HEK293 (cell line): ENCODE results near the gene MARK3.
A peak's percentile ranks its signal among the peaks of the same experiment; 100 is the strongest.

Source experiments
- GLI2 ChIP-seq: fragments of 450-650 bp; formaldehyde crosslinking; IDR thresholded peaks from 2 replicates; pipeline ENCODE4; 2017; ENCODE audit warnings: missing biosample characterization, missing genetic modification characterization, low read depth, borderline replicate concordance
- HOXD13 ChIP-seq: sonication (generic); formaldehyde crosslinking; IDR thresholded peaks from 2 replicates; pipeline ENCODE4 v1.8.0; 2022; ENCODE audit warnings: missing genetic modification reagents, borderline replicate concordance
- KLF16 ChIP-seq: fragments of 450-650 bp; formaldehyde crosslinking; IDR thresholded peaks from 2 replicates; pipeline ENCODE4 v1.5.1; 2017; ENCODE audit warnings: missing biosample characterization, missing genetic modification characterization
- KLF9 ChIP-seq: fragments of 450-650 bp; formaldehyde crosslinking; IDR thresholded peaks from 2 replicates; pipeline ENCODE4 v1.5.1; 2016; ENCODE audit warnings: missing biosample characterization, missing genetic modification characterization, low read depth
- MYNN ChIP-seq: fragments of 450-650 bp; formaldehyde crosslinking; IDR thresholded peaks from 2 replicates; pipeline ENCODE4 v1.5.1; 2016; ENCODE audit warnings: missing biosample characterization, missing genetic modification characterization, borderline replicate concordance
- REPIN1 ChIP-seq: fragments of 450-650 bp; formaldehyde crosslinking; IDR thresholded peaks from 2 replicates; pipeline ENCODE4 v1.5.1; 2017; ENCODE audit warnings: missing biosample characterization, missing genetic modification characterization, low read depth
- SCRT2 ChIP-seq: fragments of 450-650 bp; formaldehyde crosslinking; IDR thresholded peaks from 2 replicates; pipeline ENCODE4 v1.5.1; 2016; ENCODE audit warnings: missing biosample characterization, missing genetic modification characterization
- SP3 ChIP-seq: fragments of 450-650 bp; formaldehyde crosslinking; IDR thresholded peaks from 2 replicates; pipeline ENCODE4 v1.5.1; 2016; ENCODE audit warnings: missing biosample characterization, missing genetic modification characterization
- WT1 ChIP-seq: fragments of 450-650 bp; formaldehyde crosslinking; IDR thresholded peaks from 2 replicates; pipeline ENCODE4 v1.5.1; 2016; ENCODE audit warnings: missing biosample characterization, missing genetic modification characterization
- YY2 ChIP-seq: fragments of 450-650 bp; formaldehyde crosslinking; IDR thresholded peaks from 2 replicates; pipeline ENCODE4 v1.5.1; 2016; ENCODE audit warnings: missing biosample characterization, missing genetic modification characterization
- ZFHX2 ChIP-seq: fragments of 450-650 bp; formaldehyde crosslinking; conservative IDR thresholded peaks from 2 replicates; pipeline ENCODE4 v1.5.1; 2016; ENCODE audit warnings: missing biosample characterization, missing genetic modification characterization
- ZIC2 ChIP-seq: fragments of 450-650 bp; formaldehyde crosslinking; IDR thresholded peaks from 2 replicates; pipeline ENCODE4 v1.5.1; 2016; ENCODE audit warnings: missing biosample characterization, missing genetic modification characterization
- ZNF10 ChIP-seq: fragments of 450-650 bp; formaldehyde crosslinking; IDR thresholded peaks from 2 replicates; pipeline ENCODE4 v1.5.1; 2017; ENCODE audit warnings: missing biosample characterization, missing genetic modification characterization
- ZNF19 ChIP-seq: fragments of 450-650 bp; formaldehyde crosslinking; IDR thresholded peaks from 2 replicates; pipeline ENCODE4; 2016; ENCODE audit warnings: missing biosample characterization, missing genetic modification characterization, low read depth
- ZNF24 ChIP-seq: fragments of 450-650 bp; formaldehyde crosslinking; IDR thresholded peaks from 2 replicates; pipeline ENCODE4 v1.5.1; 2016; ENCODE audit warnings: missing biosample characterization, missing genetic modification characterization
- ZNF341 ChIP-seq: fragments of 450-650 bp; formaldehyde crosslinking; IDR thresholded peaks from 2 replicates; pipeline ENCODE4; 2016; ENCODE audit warnings: low read depth, missing biosample characterization, missing genetic modification characterization
- ZNF404 ChIP-seq: fragments of 450-650 bp; formaldehyde crosslinking; IDR thresholded peaks from 2 replicates; pipeline ENCODE4 v1.5.1; 2017; ENCODE audit warnings: missing biosample characterization, missing genetic modification characterization
- ZNF423 ChIP-seq: fragments of 450-650 bp; formaldehyde crosslinking; IDR thresholded peaks from 2 replicates; pipeline ENCODE4 v1.5.1; 2016; ENCODE audit warnings: missing biosample characterization, missing genetic modification characterization
- ZNF426 ChIP-seq: fragments of 450-650 bp; formaldehyde crosslinking; IDR thresholded peaks from 2 replicates; pipeline ENCODE4 v1.5.1; 2017; ENCODE audit warnings: missing biosample characterization, missing genetic modification characterization, mild to moderate bottlenecking, inconsistent platforms, moderate library complexity
- ZNF549 ChIP-seq: fragments of 450-650 bp; IDR thresholded peaks from 2 replicates; pipeline ENCODE4 v1.5.1; 2018; ENCODE audit warnings: missing biosample characterization, missing genetic modification characterization, mild to moderate bottlenecking, inconsistent platforms, moderate library complexity
- ZNF555 ChIP-seq: fragments of 450-650 bp; formaldehyde crosslinking; conservative IDR thresholded peaks from 2 replicates; pipeline ENCODE4 v1.5.1; 2017; ENCODE audit warnings: missing biosample characterization, mild to moderate bottlenecking, missing genetic modification characterization, inconsistent platforms
- ZNF629 ChIP-seq: fragments of 450-650 bp; formaldehyde crosslinking; IDR thresholded peaks from 2 replicates; pipeline ENCODE4 v1.5.1; 2017; ENCODE audit warnings: missing biosample characterization, missing genetic modification characterization
- ZNF660 ChIP-seq: fragments of 450-650 bp; IDR thresholded peaks from 2 replicates; pipeline ENCODE4 v1.5.1; 2018; ENCODE audit warnings: missing biosample characterization, mild to moderate bottlenecking, missing genetic modification characterization
- ZNF670 ChIP-seq: fragments of 450-650 bp; formaldehyde crosslinking; IDR thresholded peaks from 2 replicates; pipeline ENCODE4 v1.5.1; 2016; ENCODE audit warnings: missing biosample characterization, missing genetic modification characterization, low read depth
- TF ChIP-seq, protein P1 (sequence below): fragments of 450-650 bp; IDR thresholded peaks from 2 replicates; pipeline ENCODE4 v1.5.1; 2018; ENCODE audit warnings: missing biosample characterization, mild to moderate bottlenecking, missing genetic modification characterization
- TF ChIP-seq, protein P2 (sequence below): fragments of 450-650 bp; formaldehyde crosslinking; IDR thresholded peaks from 2 replicates; pipeline ENCODE4 v1.5.1; 2016; ENCODE audit warnings: missing biosample characterization, missing genetic modification characterization
- TF ChIP-seq, protein P3 (sequence below): fragments of 450-650 bp; formaldehyde crosslinking; IDR thresholded peaks from 2 replicates; pipeline ENCODE4 v1.5.1; 2016; ENCODE audit warnings: missing biosample characterization, missing genetic modification characterization
- TF ChIP-seq, protein P4 (sequence below): fragments of 450-650 bp; formaldehyde crosslinking; IDR thresholded peaks from 2 replicates; pipeline ENCODE4 v1.5.1; 2017; ENCODE audit warnings: missing biosample characterization, missing genetic modification characterization

Gene MARK3

DNA sequence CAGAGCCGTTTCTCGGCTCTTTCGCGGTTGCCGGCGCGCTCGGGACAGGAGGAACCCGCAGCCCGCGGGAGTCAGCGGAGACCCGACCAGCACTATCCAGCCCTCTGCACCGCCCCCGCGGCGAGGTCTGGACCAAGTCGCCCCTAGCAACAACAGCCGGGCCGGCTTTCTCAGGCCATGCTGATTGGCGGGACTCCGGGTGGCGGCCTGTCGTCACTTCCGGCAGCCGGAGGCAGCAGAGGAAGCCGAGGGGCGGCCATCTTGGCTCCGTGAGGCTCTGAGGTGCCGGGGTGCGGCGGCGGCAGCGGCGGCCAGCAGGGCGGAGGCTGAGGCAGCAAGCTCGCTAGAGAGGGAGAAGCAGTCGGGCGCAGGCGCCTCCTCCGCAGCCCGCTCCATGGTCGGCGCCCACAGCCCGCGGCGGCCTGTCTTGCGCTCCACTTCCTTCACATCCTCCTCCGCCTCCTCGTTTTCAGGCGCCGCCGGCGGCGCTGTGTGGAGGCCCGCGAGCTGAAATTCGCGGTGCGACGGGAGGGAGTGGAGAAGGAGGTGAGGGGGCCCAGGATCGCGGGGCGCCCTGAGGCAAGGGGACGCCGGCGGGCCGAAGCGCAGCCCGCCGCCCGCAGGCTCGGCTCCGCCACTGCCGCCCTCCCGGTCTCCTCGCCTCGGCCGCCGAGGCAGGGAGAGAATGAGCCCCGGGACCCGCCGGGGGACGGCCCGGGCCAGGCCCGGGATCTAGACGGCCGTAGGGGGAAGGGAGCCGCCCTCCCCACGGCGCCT, at the start of gene MARK3 (continued):
- TF ChIP-seq ZNF670 (tag by site-specific recombination) (no peak), ZNF404 (no peak), KLF16 (tag by site-specific recombination) (peak; percentile 45), MYNN (tag by site-specific recombination) (no peak), KLF9 (peak; percentile 59; the same call in 1 of the 2 replicates), ZNF549 (tag by site-specific recombination) (no peak), YY2 (peak; percentile 89), ZNF24 (tag by site-specific recombination) (no peak), ZNF629 (tag by site-specific recombination) (peak; percentile 84), WT1 (tag by site-specific recombination) (peak; percentile 41), ZNF555 (tag by site-specific recombination) (no peak), ZNF660 (tag by site-specific recombination) (peak; percentile 10; the same call in 1 of the 2 replicates), ZNF423 (tag by site-specific recombination) (no peak), ZNF10 (0 out of 2 replicates have a peak, but pooled peaks have one; percentile 17), ZIC2 (tag by site-specific recombination) (peak; percentile 74), HOXD13 (CRISPR knock-in tag) (no peak), ZNF426 (tag by site-specific recombination) (no peak), SP3 (tag by site-specific recombination) (peak; percentile 43; the same call in 1 of the 2 replicates), SCRT2 (tag by site-specific recombination) (no peak), ZNF341 (tag by site-specific recombination) (peak; percentile 89), GLI2 (tag by site-specific recombination) (no peak), REPIN1 (tag by site-specific recombination) (no peak), ZNF19 (no peak), ZFHX2 (tag by site-specific recombination) (peak; percentile 85)
- TF ChIP-seq, protein P1, sequence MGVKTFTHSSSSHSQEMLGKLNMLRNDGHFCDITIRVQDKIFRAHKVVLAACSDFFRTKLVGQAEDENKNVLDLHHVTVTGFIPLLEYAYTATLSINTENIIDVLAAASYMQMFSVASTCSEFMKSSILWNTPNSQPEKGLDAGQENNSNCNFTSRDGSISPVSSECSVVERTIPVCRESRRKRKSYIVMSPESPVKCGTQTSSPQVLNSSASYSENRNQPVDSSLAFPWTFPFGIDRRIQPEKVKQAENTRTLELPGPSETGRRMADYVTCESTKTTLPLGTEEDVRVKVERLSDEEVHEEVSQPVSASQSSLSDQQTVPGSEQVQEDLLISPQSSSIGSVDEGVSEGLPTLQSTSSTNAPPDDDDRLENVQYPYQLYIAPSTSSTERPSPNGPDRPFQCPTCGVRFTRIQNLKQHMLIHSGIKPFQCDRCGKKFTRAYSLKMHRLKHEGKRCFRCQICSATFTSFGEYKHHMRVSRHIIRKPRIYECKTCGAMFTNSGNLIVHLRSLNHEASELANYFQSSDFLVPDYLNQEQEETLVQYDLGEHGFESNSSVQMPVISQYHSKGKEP (tag by site-specific recombination), result no peak
- TF ChIP-seq, protein P2, sequence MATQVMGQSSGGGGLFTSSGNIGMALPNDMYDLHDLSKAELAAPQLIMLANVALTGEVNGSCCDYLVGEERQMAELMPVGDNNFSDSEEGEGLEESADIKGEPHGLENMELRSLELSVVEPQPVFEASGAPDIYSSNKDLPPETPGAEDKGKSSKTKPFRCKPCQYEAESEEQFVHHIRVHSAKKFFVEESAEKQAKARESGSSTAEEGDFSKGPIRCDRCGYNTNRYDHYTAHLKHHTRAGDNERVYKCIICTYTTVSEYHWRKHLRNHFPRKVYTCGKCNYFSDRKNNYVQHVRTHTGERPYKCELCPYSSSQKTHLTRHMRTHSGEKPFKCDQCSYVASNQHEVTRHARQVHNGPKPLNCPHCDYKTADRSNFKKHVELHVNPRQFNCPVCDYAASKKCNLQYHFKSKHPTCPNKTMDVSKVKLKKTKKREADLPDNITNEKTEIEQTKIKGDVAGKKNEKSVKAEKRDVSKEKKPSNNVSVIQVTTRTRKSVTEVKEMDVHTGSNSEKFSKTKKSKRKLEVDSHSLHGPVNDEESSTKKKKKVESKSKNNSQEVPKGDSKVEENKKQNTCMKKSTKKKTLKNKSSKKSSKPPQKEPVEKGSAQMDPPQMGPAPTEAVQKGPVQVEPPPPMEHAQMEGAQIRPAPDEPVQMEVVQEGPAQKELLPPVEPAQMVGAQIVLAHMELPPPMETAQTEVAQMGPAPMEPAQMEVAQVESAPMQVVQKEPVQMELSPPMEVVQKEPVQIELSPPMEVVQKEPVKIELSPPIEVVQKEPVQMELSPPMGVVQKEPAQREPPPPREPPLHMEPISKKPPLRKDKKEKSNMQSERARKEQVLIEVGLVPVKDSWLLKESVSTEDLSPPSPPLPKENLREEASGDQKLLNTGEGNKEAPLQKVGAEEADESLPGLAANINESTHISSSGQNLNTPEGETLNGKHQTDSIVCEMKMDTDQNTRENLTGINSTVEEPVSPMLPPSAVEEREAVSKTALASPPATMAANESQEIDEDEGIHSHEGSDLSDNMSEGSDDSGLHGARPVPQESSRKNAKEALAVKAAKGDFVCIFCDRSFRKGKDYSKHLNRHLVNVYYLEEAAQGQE, result peak; percentile 34; the same call in 1 of the 2 replicates
- TF ChIP-seq, protein P3, sequence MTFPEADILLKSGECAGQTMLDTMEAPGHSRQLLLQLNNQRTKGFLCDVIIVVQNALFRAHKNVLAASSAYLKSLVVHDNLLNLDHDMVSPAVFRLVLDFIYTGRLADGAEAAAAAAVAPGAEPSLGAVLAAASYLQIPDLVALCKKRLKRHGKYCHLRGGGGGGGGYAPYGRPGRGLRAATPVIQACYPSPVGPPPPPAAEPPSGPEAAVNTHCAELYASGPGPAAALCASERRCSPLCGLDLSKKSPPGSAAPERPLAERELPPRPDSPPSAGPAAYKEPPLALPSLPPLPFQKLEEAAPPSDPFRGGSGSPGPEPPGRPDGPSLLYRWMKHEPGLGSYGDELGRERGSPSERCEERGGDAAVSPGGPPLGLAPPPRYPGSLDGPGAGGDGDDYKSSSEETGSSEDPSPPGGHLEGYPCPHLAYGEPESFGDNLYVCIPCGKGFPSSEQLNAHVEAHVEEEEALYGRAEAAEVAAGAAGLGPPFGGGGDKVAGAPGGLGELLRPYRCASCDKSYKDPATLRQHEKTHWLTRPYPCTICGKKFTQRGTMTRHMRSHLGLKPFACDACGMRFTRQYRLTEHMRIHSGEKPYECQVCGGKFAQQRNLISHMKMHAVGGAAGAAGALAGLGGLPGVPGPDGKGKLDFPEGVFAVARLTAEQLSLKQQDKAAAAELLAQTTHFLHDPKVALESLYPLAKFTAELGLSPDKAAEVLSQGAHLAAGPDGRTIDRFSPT (tag by site-specific recombination), result no peak
- TF ChIP-seq, protein P4, sequence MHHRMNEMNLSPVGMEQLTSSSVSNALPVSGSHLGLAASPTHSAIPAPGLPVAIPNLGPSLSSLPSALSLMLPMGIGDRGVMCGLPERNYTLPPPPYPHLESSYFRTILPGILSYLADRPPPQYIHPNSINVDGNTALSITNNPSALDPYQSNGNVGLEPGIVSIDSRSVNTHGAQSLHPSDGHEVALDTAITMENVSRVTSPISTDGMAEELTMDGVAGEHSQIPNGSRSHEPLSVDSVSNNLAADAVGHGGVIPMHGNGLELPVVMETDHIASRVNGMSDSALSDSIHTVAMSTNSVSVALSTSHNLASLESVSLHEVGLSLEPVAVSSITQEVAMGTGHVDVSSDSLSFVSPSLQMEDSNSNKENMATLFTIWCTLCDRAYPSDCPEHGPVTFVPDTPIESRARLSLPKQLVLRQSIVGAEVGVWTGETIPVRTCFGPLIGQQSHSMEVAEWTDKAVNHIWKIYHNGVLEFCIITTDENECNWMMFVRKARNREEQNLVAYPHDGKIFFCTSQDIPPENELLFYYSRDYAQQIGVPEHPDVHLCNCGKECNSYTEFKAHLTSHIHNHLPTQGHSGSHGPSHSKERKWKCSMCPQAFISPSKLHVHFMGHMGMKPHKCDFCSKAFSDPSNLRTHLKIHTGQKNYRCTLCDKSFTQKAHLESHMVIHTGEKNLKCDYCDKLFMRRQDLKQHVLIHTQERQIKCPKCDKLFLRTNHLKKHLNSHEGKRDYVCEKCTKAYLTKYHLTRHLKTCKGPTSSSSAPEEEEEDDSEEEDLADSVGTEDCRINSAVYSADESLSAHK (tag by site-specific recombination), result no peak
